Naive B cell (primary cell): ENCODE measurements around the gene CD84. TPM values are rescaled to one million over a fixed set of nuclear protein-coding genes. Genes with fewer than 3 reads are reported as not detected.
"Not testable (repeated sequence)": the region's sequence is repeated elsewhere in the genome, so short reads cannot be mapped to it uniquely, and the experiment has no call there.

Experiments
- ATAC-seq, 2 donors: fragments of 150-1000 bp; cut with Tn5 transposase; 2 replicates each; pipeline ENCODE4 v1.10.0; 2021; ENCODE audit warnings: low read depth in 2 of 2, mild to moderate bottlenecking in 2 of 2, moderate library complexity in 2 of 2
- DNase-seq: peaks from one replicate; pipeline ENCODE4 v3.0.0; 2022
- H3K27ac Mint-ChIP-seq, 6 donors: one replicate each; pipeline ENCODE4 v1.8.0; 2020 to 2022; ENCODE audit warnings: mild to moderate bottlenecking in 6 of 6, mixed read lengths in 6 of 6, moderate library complexity in 5 of 6, inconsistent platforms in 2 of 6
- H3K27me3 Mint-ChIP-seq, 3 donors: one replicate each; pipeline ENCODE4 v1.8.0; 2021 to 2022; ENCODE audit warnings: mixed read lengths in 3 of 3, mild to moderate bottlenecking in 1 of 3
- H3K36me3 Mint-ChIP-seq, 2 donors: one replicate each; pipeline ENCODE4 v1.8.0; 2020 to 2022; ENCODE audit warnings: mixed read lengths in 2 of 2, inconsistent platforms in 1 of 2, mild to moderate bottlenecking in 1 of 2
- H3K4me1 Mint-ChIP-seq, 3 donors: one replicate each; pipeline ENCODE4 v1.8.0; 2020 to 2022; ENCODE audit warnings: mixed read lengths in 3 of 3, inconsistent platforms in 1 of 3, mild to moderate bottlenecking in 1 of 3, moderate library complexity in 1 of 3
- H3K4me3 Mint-ChIP-seq, 8 donors: one replicate each; pipeline ENCODE4 v1.8.0; 2020 to 2022; ENCODE audit warnings: mild to moderate bottlenecking in 8 of 8, mixed read lengths in 8 of 8, moderate library complexity in 8 of 8, inconsistent platforms in 2 of 8
- H3K9me3 Mint-ChIP-seq, 7 donors: one replicate each; pipeline ENCODE4 v1.8.0; 2020 to 2022; ENCODE audit warnings: mixed read lengths in 7 of 7, mild to moderate bottlenecking in 5 of 7, inconsistent platforms in 2 of 7, moderate library complexity in 1 of 7
- polyA plus RNA-seq, 6 donors: library from polyadenylated mRNA; unstranded; fragments of 300-500 nt; fragmentation: Illumina TruSeq; gene quantifications; one replicate each; pipeline ENCODE4 v1.2.3, GENCODE V29; 2021; ENCODE audit warnings: low read depth in 6 of 6

Gene CD84
- polyA plus RNA-seq, 6 donors from 2014 or later = 8.5 to 20.6 (median 13.1) TPM

- peaks cover 5 to 25% (median 17%) of the 10 kb centered on the region in 7 donors for H3K9me3 Mint-ChIP-seq
- DNase-seq (no peak), ATAC-seq (no peak)
- H3K27me3 Mint-ChIP-seq = no peaks in the 10 kb centered on the region
- H3K4me1 Mint-ChIP-seq = peaks cover 33 to 45% (median 33%) of the 10 kb centered on the region in 3 donors
- peak overlapping the region in 5 of 6 donors; percentile 57 to 94 (median 86) for H3K27ac Mint-ChIP-seq
- H3K4me3 Mint-ChIP-seq = no peak overlapping the region
- peaks cover 22 to 30% of the 10 kb centered on the region in 2 donors for H3K36me3 Mint-ChIP-seq
Observed at GRCh38 chr1:160607672-160608032, 28.4 kb upstream of the CD84 start.

- Mint-ChIP-seq H3K4me3 (peak overlapping the region in 6 of 8 donors; percentile 19 to 62 (median 41)), H3K36me3 (peaks cover 21 to 27% of the 10 kb centered on the region in 2 donors), H3K27me3 (no peaks in the 10 kb centered on the region), H3K27ac (peak overlapping the region; percentile 74 to 94 (median 87)), H3K9me3 (peaks cover 5 to 26% (median 19%) of the 10 kb centered on the region in 7 donors), H3K4me1 (peaks cover 33 to 45% (median 33%) of the 10 kb centered on the region in 3 donors)
- DNase-seq = peak; percentile 76
- peak; percentile 97 for ATAC-seq
Observed at GRCh38 chr1:160607011-160607671, 27.8 kb upstream of the CD84 start.

GRCh38 chr1:160606611-160607010, 27.3 kb upstream of the CD84 start:
- H3K9me3 Mint-ChIP-seq = peaks cover 5 to 31% (median 23%) of the 10 kb centered on the region in 7 donors
- DNase-seq = no peak
- H3K36me3 Mint-ChIP-seq = peaks cover 25 to 26% of the 10 kb centered on the region in 2 donors
- peak overlapping the region in 6 of 8 donors; percentile 23 to 62 (median 41) for H3K4me3 Mint-ChIP-seq
- peak overlapping the region; percentile 74 to 94 (median 88) for H3K27ac Mint-ChIP-seq
- no peak for ATAC-seq
- peaks cover 33 to 45% (median 33%) of the 10 kb centered on the region in 3 donors for H3K4me1 Mint-ChIP-seq
- no peaks in the 10 kb centered on the region for H3K27me3 Mint-ChIP-seq

- Mint-ChIP-seq H3K27ac (peak overlapping the region in 5 of 6 donors; percentile 84 to 94 (median 89)), H3K36me3 (peaks cover 23 to 28% of the 10 kb centered on the region in 2 donors), H3K27me3 (no peaks in the 10 kb centered on the region), H3K9me3 (peaks cover 9 to 37% (median 25%) of the 10 kb centered on the region in 7 donors), H3K4me1 (peaks cover 30 to 40% (median 33%) of the 10 kb centered on the region in 3 donors), H3K4me3 (peak overlapping the region in 5 of 8 donors; percentile 26 to 60 (median 42))
- ATAC-seq (no peak), DNase-seq (no peak)
Observed at GRCh38 chr1:160605792-160606479, 26.6 kb upstream of the CD84 start.

GRCh38 chr1:160605205-160605604, 25.9 kb upstream of the CD84 start:
- Mint-ChIP-seq H3K27me3 (no peaks in the 10 kb centered on the region), H3K4me1 (peaks cover 29 to 36% (median 33%) of the 10 kb centered on the region in 3 donors), H3K36me3 (peaks cover 21 to 28% of the 10 kb centered on the region in 2 donors), H3K9me3 (peaks cover 10 to 40% (median 25%) of the 10 kb centered on the region in 7 donors), H3K4me3 (peak overlapping the region in 1 of 8 donors; percentile 37), H3K27ac (peak overlapping the region in 2 of 6 donors; percentile 15 to 44)
- DNase-seq = no peak
- ATAC-seq = no peak

- Mint-ChIP-seq H3K4me1 (peaks cover 2 to 17% (median 4%) of the 10 kb centered on the region in 3 donors), H3K9me3 (peaks cover 7 to 26% (median 16%) of the 10 kb centered on the region in 7 donors), H3K36me3 (peaks cover 13 to 25% of the 10 kb centered on the region in 2 donors), H3K27ac (peak overlapping the region in 2 of 6 donors; percentile 27 to 55), H3K4me3 (no peak overlapping the region), H3K27me3 (no peaks in the 10 kb centered on the region)
- DNase-seq = no peak
- ATAC-seq = no peak
Observed at GRCh38 chr1:160597705-160598104, 18.4 kb upstream of the CD84 start.

GRCh38 chr1:160597051-160597450, 17.8 kb upstream of the CD84 start:
- H3K27ac Mint-ChIP-seq = peak overlapping the region in 1 of 6 donors; percentile 22
- no peak for DNase-seq
- H3K36me3 Mint-ChIP-seq = peaks cover 13 to 23% of the 10 kb centered on the region in 2 donors
- no peak overlapping the region for H3K4me3 Mint-ChIP-seq
- H3K9me3 Mint-ChIP-seq = peaks cover 5 to 24% (median 15%) of the 10 kb centered on the region in 7 donors
- H3K27me3 Mint-ChIP-seq = no peaks in the 10 kb centered on the region
- no peak for ATAC-seq
- peaks cover 2 to 17% (median 4%) of the 10 kb centered on the region in 3 donors for H3K4me1 Mint-ChIP-seq

GRCh38 chr1:160590488-160590887, 11.2 kb upstream of the CD84 start:
- no peaks in the 10 kb centered on the region for H3K27me3 Mint-ChIP-seq
- DNase-seq (no peak), ATAC-seq (no peak)
- peaks cover 0 to 17% (median 6%) of the 10 kb centered on the region in 7 donors for H3K9me3 Mint-ChIP-seq
- H3K27ac Mint-ChIP-seq = peak overlapping the region in 1 of 6 donors; percentile 38
- peaks cover 4 to 33% (median 12%) of the 10 kb centered on the region in 3 donors for H3K4me1 Mint-ChIP-seq
- H3K36me3 Mint-ChIP-seq = peaks cover 0 to 11% of the 10 kb centered on the region in 2 donors
- no peak overlapping the region for H3K4me3 Mint-ChIP-seq

- Mint-ChIP-seq H3K27ac (no peak overlapping the region), H3K36me3 (no peaks in the 10 kb centered on the region), H3K4me3 (no peak overlapping the region), H3K27me3 (no peaks in the 10 kb centered on the region), H3K4me1 (peaks cover 4 to 16% (median 8%) of the 10 kb centered on the region in 3 donors), H3K9me3 (peaks cover 0 to 11% (median 3%) of the 10 kb centered on the region in 7 donors)
- DNase-seq (no peak), ATAC-seq (no peak)
Observed at GRCh38 chr1:160588468-160588867, 9.2 kb upstream of the CD84 start.

- peaks cover 18 to 26% (median 20%) of the 10 kb centered on the region in 3 donors for H3K4me1 Mint-ChIP-seq
- peaks cover 0 to 5% (median 0%) of the 10 kb centered on the region in 7 donors for H3K9me3 Mint-ChIP-seq
- no peak overlapping the region for H3K27ac Mint-ChIP-seq
- ATAC-seq (no peak), DNase-seq (no peak)
- no peak overlapping the region for H3K4me3 Mint-ChIP-seq
- H3K27me3 Mint-ChIP-seq = no peaks in the 10 kb centered on the region
- H3K36me3 Mint-ChIP-seq = no peaks in the 10 kb centered on the region
Observed at GRCh38 chr1:160584784-160585183, 5.5 kb upstream of the CD84 start.

GRCh38 chr1:160582976-160583375, 3.7 kb upstream of the CD84 start:
- H3K4me3 Mint-ChIP-seq = not testable (repeated sequence)

GRCh38 chr1:160581961-160582360, 2.7 kb upstream of the CD84 start:
- ATAC-seq (no peak), DNase-seq (no peak)
- peak overlapping the region in 1 of 6 donors; percentile 68 for H3K27ac Mint-ChIP-seq
- H3K4me3 Mint-ChIP-seq = no peak overlapping the region
- no peaks in the 10 kb centered on the region for H3K36me3 Mint-ChIP-seq
- H3K9me3 Mint-ChIP-seq = peaks cover 0 to 5% (median 0%) of the 10 kb centered on the region in 7 donors
- no peaks in the 10 kb centered on the region for H3K27me3 Mint-ChIP-seq
- H3K4me1 Mint-ChIP-seq = peaks cover 35 to 44% (median 43%) of the 10 kb centered on the region in 3 donors

More at GRCh38 chr1:160582976-160583375, 3.7 kb upstream of the CD84 start:
- ATAC-seq, DNase-seq, H3K27ac Mint-ChIP-seq, H3K27me3 Mint-ChIP-seq, H3K9me3 Mint-ChIP-seq, H3K36me3 Mint-ChIP-seq: not testable (repeated sequence)
- peaks cover 27 to 36% (median 32%) of the 10 kb centered on the region in 3 donors for H3K4me1 Mint-ChIP-seq

- ATAC-seq = no peak
- H3K27ac Mint-ChIP-seq = peak overlapping the region; percentile 50 to 87 (median 70)
- peak overlapping the region in 1 of 8 donors; percentile 60 for H3K4me3 Mint-ChIP-seq
- H3K36me3 Mint-ChIP-seq = no peaks in the 10 kb centered on the region
- no peaks in the 10 kb centered on the region for H3K27me3 Mint-ChIP-seq
- DNase-seq = no peak
- peaks cover 0 to 5% (median 0%) of the 10 kb centered on the region in 7 donors for H3K9me3 Mint-ChIP-seq
- peaks cover 45 to 59% (median 49%) of the 10 kb centered on the region in 3 donors for H3K4me1 Mint-ChIP-seq
Observed at GRCh38 chr1:160580221-160580812, 1.0 kb upstream of the CD84 start.
